NB4 (cell line): ENCODE measurements around the gene BCAN.
A peak's percentile ranks its signal among the peaks of the same experiment; 100 is the strongest.

Experiments
- DNase-seq: peaks from one replicate; pipeline ENCODE4 v3.0.0; 2010; ENCODE audit warnings: low read depth
- H3K4me3 ChIP-seq: one replicate; pipeline ENCODE4 v1.5.1; 2011; ENCODE audit warnings: mild to moderate bottlenecking, low read depth, low read length, moderate library complexity
- CTCF ChIP-seq: IDR thresholded peaks from one replicate; pipeline ENCODE4 v1.5.1; 2012; ENCODE audit warnings: low read depth, low read length
- MAX ChIP-seq: IDR thresholded peaks from 2 replicates; pipeline ENCODE4 v1.6.1; 2011; ENCODE audit warnings: low read depth, low read length
- MYC ChIP-seq: IDR thresholded peaks from 2 replicates; pipeline ENCODE4 v1.6.1; 2011; ENCODE audit warnings: low read depth, low read length
- POLR2A ChIP-seq: IDR thresholded peaks from 2 replicates; pipeline ENCODE4 v1.6.1; 2011; ENCODE audit warnings: mild to moderate bottlenecking; ENCODE audit not compliant: insufficient read length; ENCODE audit errors: extremely low read depth

BCAN gene

GRCh38 chr1:156689953-156690674, 48.2 kb downstream of the BCAN start:
- no peak overlapping the region for H3K4me3 ChIP-seq
- no peak for TF ChIP-seq POLR2A
- no peak for TF ChIP-seq MYC
- no peak for TF ChIP-seq CTCF
- TF ChIP-seq MAX, result no peak
- DNase-seq, result no peak

GRCh38 chr1:156690675-156691036, 48.7 kb downstream of the BCAN start:
- DNase-seq, result no peak
- H3K4me3 ChIP-seq, result no peak overlapping the region
- no peak for TF ChIP-seq MAX

- H3K4me3 ChIP-seq, result no peak overlapping the region
- DNase-seq, result no peak
- no peak for TF ChIP-seq MAX
- no peak for TF ChIP-seq CTCF
- no peak for TF ChIP-seq POLR2A
- TF ChIP-seq MYC, result no peak
Observed at GRCh38 chr1:156691191-156691590, 49.3 kb downstream of the BCAN start.

GRCh38 chr1:156691665-156692440, 49.9 kb downstream of the BCAN start:
- no peak overlapping the region for H3K4me3 ChIP-seq
- no peak for TF ChIP-seq MAX
- TF ChIP-seq CTCF, result no peak
- TF ChIP-seq POLR2A, result no peak
- TF ChIP-seq MYC, result no peak
- DNase-seq, result peak; percentile 62

- H3K4me3 ChIP-seq, result no peak overlapping the region
- TF ChIP-seq MYC (no peak), CTCF (no peak), POLR2A (no peak), MAX (no peak)
- DNase-seq, result no peak
Observed at GRCh38 chr1:156692441-156692924, 50.6 kb downstream of the BCAN start.
